Measurements from ENCODE around the gene SIAH2.
"Not testable (repeated sequence)": the region's sequence is repeated elsewhere in the genome, so short reads cannot be mapped to it uniquely, and the experiment has no call there.

SIAH2 gene

DNA sequence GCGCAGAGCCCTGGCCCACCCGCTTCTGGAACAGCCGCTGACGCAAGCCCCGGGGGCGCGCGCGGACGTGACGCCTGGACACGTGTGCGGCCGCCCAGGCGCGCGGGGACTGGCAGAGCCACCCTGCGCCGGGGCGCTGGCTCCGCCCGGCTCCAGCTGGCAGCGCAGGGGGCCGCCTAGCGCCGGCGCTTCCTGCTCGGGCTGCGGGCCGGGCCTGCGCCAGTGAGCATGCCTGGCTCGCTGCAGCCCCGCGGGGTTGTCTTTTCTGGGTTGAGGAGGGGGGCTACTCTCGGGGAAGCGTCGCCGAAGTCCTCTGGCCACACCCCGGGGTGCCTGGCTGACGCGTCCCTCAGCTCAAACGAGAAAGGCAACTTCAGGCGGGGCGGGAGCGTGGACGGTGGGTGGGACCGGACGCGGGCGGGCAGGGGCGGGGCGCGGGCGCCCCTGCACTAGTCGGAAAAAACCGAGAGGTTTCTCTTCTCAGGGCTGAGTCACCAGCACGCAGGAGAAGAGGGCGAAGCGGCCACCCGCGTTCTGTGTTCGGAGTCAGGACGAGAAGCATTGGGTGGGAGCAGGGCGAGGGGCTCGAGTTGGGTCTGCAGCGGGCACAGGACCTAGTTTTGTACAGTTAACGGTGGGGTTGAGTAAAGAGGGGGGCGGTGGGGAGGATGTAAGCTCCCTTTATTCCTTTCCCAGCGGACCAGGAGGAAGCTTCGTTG, at the start of gene SIAH2:
Gene SIAH2, minus strand, starts transcription at position 48 of the 719 bp plus-strand sequence. CDS start 320 bp downstream, outside the sequence.
- Mint-ChIP-seq H3K9me3 (no peaks in the 10 kb centered on the region), H3K27me3 (ENCODE audit: low read depth) (no peaks in the 10 kb centered on the region), H3K27ac (peak within 1 kb of the TSS; percentile 100), H3K36me3 (ENCODE audit: low read depth) (peaks cover 31% of the 10 kb centered on the region), H3K4me1 (ENCODE audit: low read depth) (peaks cover 53% of the 10 kb centered on the region), H3K4me3 (peak within 1 kb of the TSS; percentile 100)

DNA sequence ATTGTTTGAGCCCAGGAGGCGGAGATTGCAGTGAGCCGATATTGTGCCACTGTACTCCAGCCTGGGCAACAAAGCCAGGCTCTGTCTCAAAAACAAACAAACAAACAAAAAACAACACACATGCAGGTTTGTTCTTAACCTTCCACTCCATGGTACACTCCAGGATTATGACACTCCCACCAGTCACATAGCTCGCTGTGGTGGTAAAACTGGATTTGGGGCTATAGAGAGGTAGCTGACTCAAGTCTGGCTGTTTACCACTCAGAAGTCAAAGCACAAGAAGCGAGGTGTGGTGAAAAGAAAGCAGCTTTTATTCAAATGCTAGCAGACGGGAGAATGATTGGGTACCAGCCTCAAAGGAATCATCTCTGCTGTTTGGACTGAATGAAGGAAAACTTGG, 49.0 kb upstream of the SIAH2 start:
- H3K36me3 Mint-ChIP-seq (ENCODE audit: low read depth) = no peaks in the 10 kb centered on the region
- H3K4me3 Mint-ChIP-seq = no peak overlapping the region
- no peaks in the 10 kb centered on the region for H3K9me3 Mint-ChIP-seq
- H3K4me1 Mint-ChIP-seq (ENCODE audit: low read depth) = no peaks in the 10 kb centered on the region
- peaks cover 9% of the 10 kb centered on the region for H3K27me3 Mint-ChIP-seq (ENCODE audit: low read depth)
- no peak overlapping the region for H3K27ac Mint-ChIP-seq

GRCh38 chr3:150810641-150811040, 47.7 kb upstream of the SIAH2 start:
- no peak overlapping the region for H3K4me3 Mint-ChIP-seq
- no peaks in the 10 kb centered on the region for H3K36me3 Mint-ChIP-seq (ENCODE audit: low read depth)
- no peaks in the 10 kb centered on the region for H3K9me3 Mint-ChIP-seq
- peaks cover 14% of the 10 kb centered on the region for H3K27me3 Mint-ChIP-seq (ENCODE audit: low read depth)
- H3K27ac Mint-ChIP-seq = no peak overlapping the region
- no peaks in the 10 kb centered on the region for H3K4me1 Mint-ChIP-seq (ENCODE audit: low read depth)

DNA sequence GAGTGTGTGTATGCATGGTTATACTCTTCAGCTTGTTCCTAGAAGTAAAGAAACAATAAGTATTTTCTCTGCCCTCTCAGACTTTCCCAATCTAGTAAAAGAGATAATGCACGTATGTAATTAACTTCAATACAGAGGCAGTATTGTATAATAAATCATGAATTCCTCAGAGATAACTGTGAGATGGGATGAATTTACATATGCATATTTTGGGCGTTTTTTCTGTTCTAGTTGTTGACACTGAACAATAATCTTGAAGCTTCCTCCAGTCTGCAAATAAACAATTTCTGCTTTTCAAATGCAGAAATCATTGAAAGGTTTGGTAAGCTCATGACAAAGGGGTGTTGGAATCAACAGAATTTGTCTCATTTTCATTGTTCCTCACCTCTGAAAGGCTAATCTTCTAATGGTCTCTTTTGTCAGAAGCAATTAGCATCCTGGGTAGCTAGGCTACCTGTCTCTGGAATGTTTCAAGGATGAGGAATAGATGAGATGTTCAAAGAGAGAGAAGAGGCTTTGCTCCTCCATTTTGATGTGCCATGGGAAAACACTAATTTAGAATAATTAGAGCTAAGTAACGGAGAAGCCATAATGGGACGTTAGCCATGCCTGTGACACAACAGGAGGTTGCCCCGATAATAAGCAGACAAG, 43.3 kb upstream of the SIAH2 start:
- no peak overlapping the region for H3K4me3 Mint-ChIP-seq
- H3K9me3 Mint-ChIP-seq = no peaks in the 10 kb centered on the region
- no peaks in the 10 kb centered on the region for H3K4me1 Mint-ChIP-seq (ENCODE audit: low read depth)
- H3K36me3 Mint-ChIP-seq (ENCODE audit: low read depth) = no peaks in the 10 kb centered on the region
- no peak overlapping the region for H3K27ac Mint-ChIP-seq
- H3K27me3 Mint-ChIP-seq (ENCODE audit: low read depth) = peaks cover 14% of the 10 kb centered on the region

DNA sequence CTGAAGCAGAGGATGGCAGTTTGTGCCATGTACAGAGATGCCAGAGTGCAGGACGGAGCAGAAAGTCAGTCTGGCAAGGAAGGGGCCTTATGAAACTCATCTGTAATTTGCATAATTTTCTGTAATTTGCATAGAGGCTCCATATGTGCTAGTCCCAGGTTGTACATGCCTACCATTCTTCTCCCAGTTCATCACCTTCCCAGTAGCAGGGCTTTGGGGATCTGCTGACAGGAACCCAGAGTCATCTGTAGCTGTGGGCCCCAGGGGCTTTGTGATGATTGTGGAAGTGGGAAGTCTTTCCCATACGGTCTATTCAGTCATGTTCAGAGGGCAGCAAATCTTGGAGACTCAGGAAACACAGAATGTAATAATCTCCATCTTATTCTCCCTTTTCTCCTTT, 42.4 kb upstream of the SIAH2 start:
- Mint-ChIP-seq H3K36me3 (ENCODE audit: low read depth) (no peaks in the 10 kb centered on the region), H3K27ac (no peak overlapping the region), H3K4me1 (ENCODE audit: low read depth) (no peaks in the 10 kb centered on the region)

GRCh38 chr3:150803440-150803985, 40.5 kb upstream of the SIAH2 start:
- Mint-ChIP-seq H3K36me3 (ENCODE audit: low read depth) (no peaks in the 10 kb centered on the region), H3K27ac (no peak overlapping the region), H3K4me1 (ENCODE audit: low read depth) (peaks cover 3% of the 10 kb centered on the region), H3K9me3 (no peaks in the 10 kb centered on the region), H3K27me3 (ENCODE audit: low read depth) (peaks cover 8% of the 10 kb centered on the region), H3K4me3 (no peak overlapping the region)

More for the DNA sequence above, 42.4 kb upstream of the SIAH2 start:
- Mint-ChIP-seq H3K4me3 (no peak overlapping the region), H3K27me3 (ENCODE audit: low read depth) (peaks cover 10% of the 10 kb centered on the region), H3K9me3 (no peaks in the 10 kb centered on the region)

DNA sequence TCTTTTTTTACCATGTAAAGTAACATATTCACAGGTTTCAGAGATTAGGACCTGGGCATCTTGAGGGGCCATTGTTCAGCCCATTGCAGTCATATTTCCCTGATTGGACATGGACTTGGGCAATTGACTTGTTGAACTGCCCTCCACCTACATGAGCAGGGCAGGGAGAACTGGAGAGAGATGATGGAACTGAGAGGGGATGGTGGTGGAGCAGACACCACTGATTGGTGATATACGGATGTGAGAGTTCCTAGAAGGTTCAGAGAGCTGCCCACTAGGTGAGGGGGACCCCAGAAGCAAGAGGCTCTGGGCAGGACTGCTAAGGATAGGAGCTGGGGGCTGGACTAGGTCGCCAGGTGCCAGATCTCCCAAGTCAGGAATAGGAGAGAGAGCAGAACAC, 37.8 kb upstream of the SIAH2 start:
- Mint-ChIP-seq H3K4me3 (no peak overlapping the region), H3K27ac (no peak overlapping the region), H3K9me3 (no peaks in the 10 kb centered on the region), H3K4me1 (ENCODE audit: low read depth) (peaks cover 9% of the 10 kb centered on the region), H3K36me3 (ENCODE audit: low read depth) (no peaks in the 10 kb centered on the region), H3K27me3 (ENCODE audit: low read depth) (peaks cover 3% of the 10 kb centered on the region)

- peaks cover 1% of the 10 kb centered on the region for H3K27me3 Mint-ChIP-seq (ENCODE audit: low read depth)
- H3K36me3 Mint-ChIP-seq (ENCODE audit: low read depth) = no peaks in the 10 kb centered on the region
- no peak overlapping the region for H3K4me3 Mint-ChIP-seq
- no peak overlapping the region for H3K27ac Mint-ChIP-seq
- H3K4me1 Mint-ChIP-seq (ENCODE audit: low read depth) = peaks cover 9% of the 10 kb centered on the region
- H3K9me3 Mint-ChIP-seq = no peaks in the 10 kb centered on the region
Observed at GRCh38 chr3:150798122-150798618, 35.2 kb upstream of the SIAH2 start.

DNA sequence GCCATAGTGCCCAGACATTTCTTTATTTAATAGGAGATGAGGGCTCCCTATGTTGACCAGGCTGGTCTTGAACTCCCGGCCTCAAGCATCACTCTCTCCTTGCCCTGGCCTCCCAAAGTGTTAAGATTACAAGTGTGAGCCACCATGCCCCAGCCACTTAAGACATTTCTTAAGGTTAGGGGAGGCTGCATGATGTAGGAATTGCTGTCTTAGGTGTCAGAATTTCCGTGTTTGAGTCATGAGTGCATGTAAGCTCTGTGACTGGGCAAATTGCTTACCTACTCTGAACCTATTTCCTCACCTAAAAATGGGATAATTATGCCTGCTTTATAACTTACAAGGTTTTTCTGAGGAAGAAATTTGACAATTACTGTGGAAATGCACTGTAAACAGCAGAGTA, 34.2 kb upstream of the SIAH2 start:
- no peaks in the 10 kb centered on the region for H3K36me3 Mint-ChIP-seq (ENCODE audit: low read depth)
- H3K27ac Mint-ChIP-seq = no peak overlapping the region
- no peak overlapping the region for H3K4me3 Mint-ChIP-seq
- no peaks in the 10 kb centered on the region for H3K27me3 Mint-ChIP-seq (ENCODE audit: low read depth)
- H3K4me1 Mint-ChIP-seq (ENCODE audit: low read depth) = peaks cover 9% of the 10 kb centered on the region
- no peaks in the 10 kb centered on the region for H3K9me3 Mint-ChIP-seq

GRCh38 chr3:150796527-150796926, 33.6 kb upstream of the SIAH2 start:
- H3K9me3 Mint-ChIP-seq; H3K4me1 Mint-ChIP-seq (ENCODE audit: low read depth); H3K36me3 Mint-ChIP-seq (ENCODE audit: low read depth); H3K27me3 Mint-ChIP-seq (ENCODE audit: low read depth); H3K4me3 Mint-ChIP-seq; H3K27ac Mint-ChIP-seq: not testable (repeated sequence)

DNA sequence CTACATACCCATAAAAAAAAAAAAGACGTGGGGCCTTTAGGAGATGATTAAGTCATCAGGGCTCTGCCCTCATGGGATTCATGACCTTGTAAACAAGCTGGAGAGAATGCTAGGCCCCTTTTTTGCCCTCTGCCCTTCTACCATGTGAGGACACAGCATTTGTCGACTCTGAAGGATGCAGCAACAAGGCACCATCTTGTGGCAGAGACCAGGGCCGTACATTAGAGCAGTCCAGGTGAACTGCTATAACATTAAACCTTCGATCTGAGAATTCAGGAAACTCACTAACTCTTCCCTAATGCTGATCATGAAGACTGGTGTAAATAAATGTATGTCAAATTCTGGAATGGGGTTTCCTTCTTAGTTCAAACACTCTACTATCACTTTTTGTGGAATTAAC, 30.7 kb upstream of the SIAH2 start:
- no peak overlapping the region for H3K4me3 Mint-ChIP-seq
- H3K27me3 Mint-ChIP-seq (ENCODE audit: low read depth) = peaks cover 5% of the 10 kb centered on the region
- no peak overlapping the region for H3K27ac Mint-ChIP-seq
- no peaks in the 10 kb centered on the region for H3K9me3 Mint-ChIP-seq
- H3K36me3 Mint-ChIP-seq (ENCODE audit: low read depth) = no peaks in the 10 kb centered on the region
- peaks cover 6% of the 10 kb centered on the region for H3K4me1 Mint-ChIP-seq (ENCODE audit: low read depth)

DNA sequence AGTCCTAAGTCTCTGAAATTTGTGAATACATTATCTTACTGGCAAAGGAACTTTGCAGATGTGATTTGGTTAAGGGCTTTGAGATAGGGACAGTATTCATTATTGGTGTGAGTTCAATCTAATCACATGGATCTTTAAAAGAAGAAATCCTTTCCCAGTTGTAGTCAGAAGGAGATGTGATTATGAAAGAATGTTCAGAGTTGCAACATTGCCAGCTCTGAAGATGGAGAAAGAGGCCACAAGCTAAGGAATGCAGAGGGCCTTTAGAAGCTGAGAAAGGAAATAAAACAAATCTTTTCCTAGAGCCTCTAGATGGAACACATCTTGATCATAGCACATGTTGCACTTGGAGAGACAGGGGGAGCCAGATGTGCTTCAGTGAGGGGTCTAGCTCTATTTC, 27.7 kb upstream of the SIAH2 start:
- Mint-ChIP-seq H3K9me3 (no peaks in the 10 kb centered on the region), H3K4me3 (no peak overlapping the region), H3K36me3 (ENCODE audit: low read depth) (no peaks in the 10 kb centered on the region), H3K27me3 (ENCODE audit: low read depth) (peaks cover 5% of the 10 kb centered on the region), H3K27ac (no peak overlapping the region), H3K4me1 (ENCODE audit: low read depth) (peaks cover 7% of the 10 kb centered on the region)

DNA sequence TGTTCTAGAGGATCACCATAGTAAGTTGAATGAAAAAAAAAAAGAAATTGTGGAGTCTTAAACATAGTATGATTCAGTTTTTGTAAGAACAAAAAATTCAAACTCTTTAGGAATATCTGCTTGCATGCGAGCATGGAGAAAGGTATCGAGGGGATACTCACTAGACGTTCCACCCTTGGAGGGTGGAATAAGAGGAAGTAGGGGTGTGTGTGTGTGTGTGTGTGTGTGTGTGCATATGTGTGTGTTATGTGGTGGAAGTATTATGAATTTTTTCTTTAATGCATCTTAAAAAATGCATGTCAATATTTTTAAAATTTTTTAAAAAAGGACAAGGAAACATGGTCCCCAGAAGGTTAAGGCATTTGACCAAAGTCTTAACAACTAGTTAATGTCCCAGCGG, 26.5 kb upstream of the SIAH2 start:
- H3K4me3 Mint-ChIP-seq = no peak overlapping the region
- H3K4me1 Mint-ChIP-seq (ENCODE audit: low read depth) = peaks cover 14% of the 10 kb centered on the region
- no peaks in the 10 kb centered on the region for H3K9me3 Mint-ChIP-seq
- no peak overlapping the region for H3K27ac Mint-ChIP-seq
- peaks cover 5% of the 10 kb centered on the region for H3K27me3 Mint-ChIP-seq (ENCODE audit: low read depth)
- H3K36me3 Mint-ChIP-seq (ENCODE audit: low read depth) = no peaks in the 10 kb centered on the region

GRCh38 chr3:150787741-150788370, 24.9 kb upstream of the SIAH2 start:
- Mint-ChIP-seq H3K36me3 (ENCODE audit: low read depth) (no peaks in the 10 kb centered on the region), H3K27me3 (ENCODE audit: low read depth) (peaks cover 5% of the 10 kb centered on the region), H3K27ac (no peak overlapping the region), H3K4me1 (ENCODE audit: low read depth) (peaks cover 22% of the 10 kb centered on the region), H3K9me3 (no peaks in the 10 kb centered on the region), H3K4me3 (no peak overlapping the region)

GRCh38 chr3:150786791-150787190, 23.8 kb upstream of the SIAH2 start:
- no peak overlapping the region for H3K4me3 Mint-ChIP-seq
- no peaks in the 10 kb centered on the region for H3K36me3 Mint-ChIP-seq (ENCODE audit: low read depth)
- H3K4me1 Mint-ChIP-seq (ENCODE audit: low read depth) = peaks cover 24% of the 10 kb centered on the region
- H3K27me3 Mint-ChIP-seq (ENCODE audit: low read depth) = peaks cover 5% of the 10 kb centered on the region
- no peaks in the 10 kb centered on the region for H3K9me3 Mint-ChIP-seq
- H3K27ac Mint-ChIP-seq = no peak overlapping the region
